ENCODE data around the gene MYBPC1. TPM values are rescaled to one million over a fixed set of nuclear protein-coding genes. Genes with fewer than 3 reads are reported as not detected.

The MYBPC1 gene
- total RNA-seq, 1 experiment from 2014 or later: not detected

- no peak overlapping the region for H4K91ac ChIP-seq (ENCODE audit: insufficient read length, low read depth, low read length)
- no peak overlapping the region for H3K27ac ChIP-seq (ENCODE audit: insufficient read length, low read depth, low read length)
- no peak overlapping the region for H3K9ac ChIP-seq (ENCODE audit: extremely low read depth, insufficient read length, low read length)
- H2AK5ac ChIP-seq (ENCODE audit: insufficient read length, low read length): no peak overlapping the region
- no peaks in the 10 kb centered on the region for H3K79me2 ChIP-seq (ENCODE audit: insufficient read depth, low read length)
- no peak overlapping the region for H3K14ac ChIP-seq (ENCODE audit: insufficient read depth, low read length)
- H2BK12ac ChIP-seq (ENCODE audit: insufficient read length, low read depth, low read length): no peak overlapping the region
- H3K23ac ChIP-seq (ENCODE audit: insufficient read length, low read depth, low read length): no peak overlapping the region
- no peak overlapping the region for H3K27ac Mint-ChIP-seq
- H3K4me3 Mint-ChIP-seq: no peak overlapping the region
- H3K18ac ChIP-seq (ENCODE audit: insufficient read length, low read depth, low read length): no peak overlapping the region
- H3K36me3 Mint-ChIP-seq (ENCODE audit: insufficient read depth in 1 of 3, low read depth in 3 of 3): peaks cover 0 to under 1% (median 0%) of the 10 kb centered on the region in 3 experiments; a peak in 2 of 7 replicates
- H4K20me1 ChIP-seq (ENCODE audit: control insufficient read depth, insufficient read depth, insufficient read length): no peaks in the 10 kb centered on the region
- no peak overlapping the region for H4K8ac ChIP-seq (replicated peaks; ENCODE audit: insufficient read length, low read depth, low read length)
- no peak overlapping the region for H4K5ac ChIP-seq (ENCODE audit: insufficient read length, low read depth, low read length)
- no peak overlapping the region for H2BK15ac ChIP-seq (ENCODE audit: low read depth, low read length)
- no peaks in the 10 kb centered on the region for H3K27me3 Mint-ChIP-seq (ENCODE audit: low read depth)
- H2BK20ac ChIP-seq (ENCODE audit: low read depth, low read length, poor library complexity, severe bottlenecking): no peak overlapping the region
- no peaks in the 10 kb centered on the region for H3K4me1 ChIP-seq (ENCODE audit: insufficient read depth, low read length)
- H3K9me3 Mint-ChIP-seq: no peaks in the 10 kb centered on the region
- H3K4me2 ChIP-seq (ENCODE audit: insufficient read depth, insufficient read length, low read length): no peak overlapping the region
- no peak overlapping the region for H3K4ac ChIP-seq (ENCODE audit: low read depth, low read length)
- peaks cover 17 to 26% of the 10 kb centered on the region in 2 experiments for H3K4me1 Mint-ChIP-seq
- no peak for DNase-seq
- WGBS (ENCODE audit: extremely low coverage, insufficient read length, low lambda C conversion rate): no CpG with 5 or more reads among the region's 3 CpGs
- TF ChIP-seq CTCF (conservative IDR thresholded peaks at IDR 0.05): no peak
- no peak overlapping the region for H2BK120ac ChIP-seq (ENCODE audit: low read depth, low read length, poor library complexity, severe bottlenecking)
- H3K27me3 ChIP-seq (ENCODE audit: insufficient read depth, low read length): no peaks in the 10 kb centered on the region
- H3K79me1 ChIP-seq (ENCODE audit: insufficient read depth, low read depth, low read length, poor library complexity, severe bottlenecking): no peaks in the 10 kb centered on the region
- H3T11ph ChIP-seq (ENCODE audit: low read length): no peak overlapping the region
- no peaks in the 10 kb centered on the region for H3K23me2 ChIP-seq (ENCODE audit: insufficient read length, low read depth, low read length, poor library complexity, severe bottlenecking)
- no peaks in the 10 kb centered on the region for H3K9me3 ChIP-seq (ENCODE audit: control insufficient read depth, low read depth, low read length)
- H2BK5ac ChIP-seq (ENCODE audit: insufficient read length, low read length): no peak overlapping the region
- no peak overlapping the region for H2AFZ ChIP-seq (ENCODE audit: low read length)
- H3K56ac ChIP-seq (ENCODE audit: insufficient read length, low read depth, low read length): no peak overlapping the region
These were observed 108.7 kb downstream of the MYBPC1 start for GRCh38 chr12:101703487-101703886.
